ENCODE results near the gene TMEM61. TPM values are rescaled to one million over a fixed set of nuclear protein-coding genes. Genes with fewer than 3 reads are reported as not detected.
A peak's percentile ranks its signal among the peaks of the same experiment; 100 is the strongest.

Gene TMEM61
- polyA plus RNA-seq, 1 of the 3 experiments (the other 2 are of a cell fraction): not detected

GRCh38 chr1:55018395-55018794 is 38.0 kb downstream of the TMEM61 start:
- no peaks in the 10 kb centered on the region for H4K20me1 ChIP-seq (ENCODE audit: insufficient read depth)
- H3K36me3 ChIP-seq (replicated peaks in 1 of 2; ENCODE audit: control insufficient read depth in 1 of 2, insufficient read depth in 2 of 2, low read length in 1 of 2): no peaks in the 10 kb centered on the region
- no peaks in the 10 kb centered on the region for H3K27me3 ChIP-seq (ENCODE audit: insufficient read depth)
- DNase-seq: no peak
- no peaks in the 10 kb centered on the region for H3F3A ChIP-seq (replicated peaks; ENCODE audit: insufficient read depth)
- no peak overlapping the region for H3K27ac ChIP-seq (ENCODE audit: low read depth in 2 of 2, low read length in 1 of 2)
- H3K9me2 ChIP-seq: no peaks in the 10 kb centered on the region
- H3K9ac ChIP-seq: no peak overlapping the region
- no peak overlapping the region for H3K4me2 ChIP-seq
- no peak for TF ChIP-seq TEAD4 (IDR thresholded peaks at IDR 0.05; ENCODE audit: borderline replicate concordance, insufficient read depth)
- no peak for TF ChIP-seq NFIC (IDR thresholded peaks at IDR 0.05; ENCODE audit: borderline replicate concordance)
- no peak for TF ChIP-seq CHD2 (IDR thresholded peaks at IDR 0.05; ENCODE audit: low read length, partially characterized antibody)
- TF ChIP-seq GATA2 (CRISPR knock-in tag; IDR thresholded peaks at IDR 0.05): no peak
- no peak for TF ChIP-seq RCOR1 (IDR thresholded peaks at IDR 0.05; ENCODE audit: low read length)
- no peak for TF ChIP-seq YY1 (IDR thresholded peaks at IDR 0.05; ENCODE audit: low read depth)
- TF ChIP-seq RXRA (IDR thresholded peaks at IDR 0.05; ENCODE audit: borderline replicate concordance, low read depth): no peak
- TF ChIP-seq JUND (IDR thresholded peaks at IDR 0.05): no peak
- TF ChIP-seq MEF2A (IDR thresholded peaks at IDR 0.05; ENCODE audit: borderline replicate concordance, low read depth): no peak
- no peak for TF ChIP-seq EP300 (IDR thresholded peaks at IDR 0.05; ENCODE audit: borderline replicate concordance in 1 of 2, low read depth in 1 of 2, low read length in 1 of 2)
- TF ChIP-seq TAF1 (IDR thresholded peaks at IDR 0.05; ENCODE audit: borderline replicate concordance, low read depth, low read length): no peak
- TF ChIP-seq POLR2AphosphoS5 (IDR thresholded peaks at IDR 0.05; ENCODE audit: low read depth, low read length): no peak
- TF ChIP-seq, protein P1, sequence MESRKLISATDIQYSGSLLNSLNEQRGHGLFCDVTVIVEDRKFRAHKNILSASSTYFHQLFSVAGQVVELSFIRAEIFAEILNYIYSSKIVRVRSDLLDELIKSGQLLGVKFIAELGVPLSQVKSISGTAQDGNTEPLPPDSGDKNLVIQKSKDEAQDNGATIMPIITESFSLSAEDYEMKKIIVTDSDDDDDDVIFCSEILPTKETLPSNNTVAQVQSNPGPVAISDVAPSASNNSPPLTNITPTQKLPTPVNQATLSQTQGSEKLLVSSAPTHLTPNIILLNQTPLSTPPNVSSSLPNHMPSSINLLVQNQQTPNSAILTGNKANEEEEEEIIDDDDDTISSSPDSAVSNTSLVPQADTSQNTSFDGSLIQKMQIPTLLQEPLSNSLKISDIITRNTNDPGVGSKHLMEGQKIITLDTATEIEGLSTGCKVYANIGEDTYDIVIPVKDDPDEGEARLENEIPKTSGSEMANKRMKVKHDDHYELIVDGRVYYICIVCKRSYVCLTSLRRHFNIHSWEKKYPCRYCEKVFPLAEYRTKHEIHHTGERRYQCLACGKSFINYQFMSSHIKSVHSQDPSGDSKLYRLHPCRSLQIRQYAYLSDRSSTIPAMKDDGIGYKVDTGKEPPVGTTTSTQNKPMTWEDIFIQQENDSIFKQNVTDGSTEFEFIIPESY (IDR thresholded peaks at IDR 0.05; ENCODE audit: borderline replicate concordance, low read depth): no peak
- no peak for TF ChIP-seq MXI1 (IDR thresholded peaks at IDR 0.05; ENCODE audit: low read depth, low read length)
- no peak for TF ChIP-seq EZH2phosphoT487 (IDR thresholded peaks at IDR 0.05; ENCODE audit: borderline replicate concordance, low read depth)
- TF ChIP-seq FOXM1 (IDR thresholded peaks at IDR 0.05; ENCODE audit: low read depth): no peak
- H3K4me1 ChIP-seq (ENCODE audit: control insufficient read depth in 1 of 2, insufficient read depth in 2 of 2, low read depth in 1 of 2, low read length in 1 of 2): no peaks in the 10 kb centered on the region; a peak in 2 of 4 replicates
- no peaks in the 10 kb centered on the region for H3K79me2 ChIP-seq (ENCODE audit: insufficient read depth)
- WGBS (ENCODE audit: low lambda C conversion rate): 68% methylated on average over 8 of the region's 9 CpGs
- ChIA-PET CTCF (interaction anchor here (11.8 to 12.2 kb wide), 2 partner anchors 19 to 72 kb away, joined by 159 to 390 read pairs; partner anchors contain the start of gene BSND), POLR2A (no interaction called here)
- H2AFZ ChIP-seq (ENCODE audit: low read depth): no peak overlapping the region
- no peaks in the 10 kb centered on the region for H3K9me3 ChIP-seq
- H3K4me3 ChIP-seq (ENCODE audit: low read depth in 2 of 2, low read length in 1 of 2): no peak overlapping the region

- H3K9me2 ChIP-seq: no peaks in the 10 kb centered on the region
- H3K27ac ChIP-seq (ENCODE audit: low read depth in 2 of 2, low read length in 1 of 2): no peak overlapping the region
- H3K4me2 ChIP-seq: no peak overlapping the region
- ChIA-PET CTCF (interaction anchor here (0.6 to 12.2 kb wide), 48 partner anchors 9 to 1690 kb away, joined by 3 to 390 read pairs (median 6); partner anchors contain the start of genes BSND and PCSK9), POLR2A (interaction anchor here (1.8 kb wide), 1 partner anchor 72 kb away, joined by 10 read pairs; no protein-coding TSS in a partner anchor)
- no peaks in the 10 kb centered on the region for H4K20me1 ChIP-seq (ENCODE audit: insufficient read depth)
- peak; percentile 93 for DNase-seq
- no peak overlapping the region for H3K9ac ChIP-seq
- H3K4me3 ChIP-seq (ENCODE audit: low read depth in 2 of 2, low read length in 1 of 2): no peak overlapping the region; a peak in 1 of 4 replicates
- H3K36me3 ChIP-seq (replicated peaks in 1 of 2; ENCODE audit: control insufficient read depth in 1 of 2, insufficient read depth in 2 of 2, low read length in 1 of 2): no peaks in the 10 kb centered on the region
- no peaks in the 10 kb centered on the region for H3K79me2 ChIP-seq (ENCODE audit: insufficient read depth)
- no peaks in the 10 kb centered on the region for H3F3A ChIP-seq (replicated peaks; ENCODE audit: insufficient read depth)
- 48% methylated on average over 15 of the region's 15 CpGs for WGBS (ENCODE audit: low lambda C conversion rate)
- H3K9me3 ChIP-seq: no peaks in the 10 kb centered on the region
- H3K27me3 ChIP-seq (ENCODE audit: insufficient read depth): no peaks in the 10 kb centered on the region
- H3K4me1 ChIP-seq (ENCODE audit: control insufficient read depth in 1 of 2, insufficient read depth in 2 of 2, low read depth in 1 of 2, low read length in 1 of 2): no peaks in the 10 kb centered on the region; a peak in 1 of 4 replicates
- peak overlapping the region; percentile 88; the same call in 1 of the 2 replicates for H2AFZ ChIP-seq (ENCODE audit: low read depth)
- TF ChIP-seq EP300 (IDR thresholded peaks at IDR 0.05; ENCODE audit: borderline replicate concordance in 1 of 2, low read depth in 1 of 2, low read length in 1 of 2): no peak
- TF ChIP-seq SMC3 (IDR thresholded peaks at IDR 0.05; ENCODE audit: low read depth, low read length): peak; percentile 83
- TF ChIP-seq MAX (IDR thresholded peaks at IDR 0.05; ENCODE audit: low read depth): no peak
- TF ChIP-seq, protein P2, sequence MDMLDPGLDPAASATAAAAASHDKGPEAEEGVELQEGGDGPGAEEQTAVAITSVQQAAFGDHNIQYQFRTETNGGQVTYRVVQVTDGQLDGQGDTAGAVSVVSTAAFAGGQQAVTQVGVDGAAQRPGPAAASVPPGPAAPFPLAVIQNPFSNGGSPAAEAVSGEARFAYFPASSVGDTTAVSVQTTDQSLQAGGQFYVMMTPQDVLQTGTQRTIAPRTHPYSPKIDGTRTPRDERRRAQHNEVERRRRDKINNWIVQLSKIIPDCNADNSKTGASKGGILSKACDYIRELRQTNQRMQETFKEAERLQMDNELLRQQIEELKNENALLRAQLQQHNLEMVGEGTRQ (IDR thresholded peaks at IDR 0.05; ENCODE audit: borderline replicate concordance, low read depth, low read length): no peak
- TF ChIP-seq ELF1 (IDR thresholded peaks at IDR 0.05): no peak; the same call in 1 of the 2 replicates
- no peak for TF ChIP-seq TCF12 (IDR thresholded peaks at IDR 0.05)
- TF ChIP-seq, protein P1 (IDR thresholded peaks at IDR 0.05; ENCODE audit: borderline replicate concordance, low read depth): no peak
- no peak for TF ChIP-seq JUND (IDR thresholded peaks at IDR 0.05)
- no peak for TF ChIP-seq FOXJ3 (CRISPR knock-in tag; IDR thresholded peaks at IDR 0.05)
- no peak for TF ChIP-seq RFX5 (IDR thresholded peaks at IDR 0.05; ENCODE audit: low read length)
These were observed 41.6 kb downstream of the TMEM61 start for GRCh38 chr1:55021942-55022546.

All from SK-N-SH (cell line).